GM18517 (cell line): ENCODE results near the gene BIRC2.

Source experiments
- ATAC-seq: cut with Tn5 transposase; IDR thresholded peaks from one replicate; pipeline ENCODE4 v1.9.1; 2021; ENCODE audit warnings: mild to moderate bottlenecking, moderate library complexity; ENCODE audit not compliant: unreplicated experiment

BIRC2 gene

DNA sequence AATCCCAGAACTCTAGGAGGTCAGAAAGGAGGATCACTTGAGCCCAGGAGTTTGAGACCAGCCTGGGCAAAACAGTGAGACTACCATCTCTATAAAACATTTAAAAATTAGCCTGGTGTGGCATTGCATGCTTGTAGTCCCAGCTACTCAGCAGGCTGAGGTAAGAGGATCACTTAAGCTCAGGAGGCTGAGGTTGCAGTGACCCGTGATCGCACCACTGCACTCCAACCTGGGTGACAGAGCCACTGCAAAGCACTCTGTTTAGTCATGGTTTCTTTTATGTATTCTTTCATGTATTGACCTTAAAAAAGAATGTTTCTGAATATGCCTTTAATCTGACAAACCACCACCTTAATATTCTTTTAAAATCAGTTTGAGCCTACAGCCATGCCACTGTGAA lies 52.2 kb downstream of the BIRC2 start:
- ATAC-seq: no peak

GRCh38 chr11:102400603-102401002 lies 53.6 kb downstream of the BIRC2 start:
- no peak for ATAC-seq

- ATAC-seq: no peak
Observed at GRCh38 chr11:102401905-102402304, 54.9 kb downstream of the BIRC2 start.

- no peak for ATAC-seq
Observed at GRCh38 chr11:102402548-102402947, 55.5 kb downstream of the BIRC2 start.

GRCh38 chr11:102405501-102405900 lies 58.5 kb downstream of the BIRC2 start:
- no peak for ATAC-seq

DNA sequence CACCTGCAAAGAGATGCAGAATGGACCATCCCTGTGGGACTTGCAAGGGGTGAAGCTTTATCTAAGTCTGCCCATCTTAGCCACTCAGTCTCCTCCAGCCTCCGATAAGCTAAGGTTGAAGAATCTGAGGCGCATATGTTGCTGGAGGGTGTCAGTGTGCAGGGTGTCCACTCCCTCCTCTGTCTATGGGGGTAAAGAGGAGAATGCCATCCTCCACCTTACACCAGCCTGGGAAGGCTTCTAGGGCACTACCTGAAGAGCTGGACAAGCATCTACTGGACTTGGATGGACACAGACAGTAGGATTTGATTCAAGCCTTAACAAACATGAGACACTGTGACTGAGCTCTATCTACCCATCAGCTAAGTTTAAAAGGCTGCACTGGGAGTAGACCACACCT lies 59.1 kb downstream of the BIRC2 start:
- no peak for ATAC-seq

DNA sequence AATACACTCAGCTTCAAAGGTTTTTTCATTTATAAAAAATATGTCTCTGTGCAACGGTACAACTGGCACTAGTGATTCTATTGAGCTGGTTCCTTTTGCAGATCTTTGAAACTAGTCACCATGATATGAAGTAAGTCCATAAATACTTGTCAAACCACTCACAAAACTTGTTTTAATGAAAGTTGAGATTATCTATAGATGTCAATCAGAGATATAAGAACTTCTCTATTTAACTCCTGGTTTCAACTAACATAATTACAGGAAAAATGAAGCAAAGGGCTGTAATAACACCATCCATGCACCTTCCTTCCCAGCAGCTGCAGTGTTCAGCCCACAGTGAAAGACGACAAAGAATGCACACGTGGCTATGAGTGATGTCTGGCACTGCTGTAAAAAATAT lies 60.9 kb downstream of the BIRC2 start:
- no peak for ATAC-seq

DNA sequence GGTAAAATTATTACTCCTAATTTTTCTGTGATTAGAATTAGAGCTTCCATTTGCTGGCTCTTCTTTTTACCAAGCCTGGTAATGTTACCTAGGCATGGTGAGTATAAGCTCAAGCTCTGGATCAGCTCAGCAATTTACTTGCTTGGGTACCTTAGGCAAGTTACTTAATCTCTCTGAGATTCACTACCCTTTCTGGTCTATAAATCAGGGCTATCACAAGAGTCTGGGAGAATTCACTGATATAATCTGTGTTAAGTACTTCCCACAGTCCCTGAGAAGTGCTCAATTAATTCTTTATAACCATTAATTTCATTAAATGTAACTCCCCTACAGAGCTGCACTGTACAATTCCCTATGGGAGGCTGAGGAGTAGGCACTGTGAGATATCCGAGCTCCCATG lies 61.3 kb downstream of the BIRC2 start:
- no peak for ATAC-seq

- ATAC-seq: no peak
Observed at GRCh38 chr11:102410382-102410784, 63.4 kb downstream of the BIRC2 start.

DNA sequence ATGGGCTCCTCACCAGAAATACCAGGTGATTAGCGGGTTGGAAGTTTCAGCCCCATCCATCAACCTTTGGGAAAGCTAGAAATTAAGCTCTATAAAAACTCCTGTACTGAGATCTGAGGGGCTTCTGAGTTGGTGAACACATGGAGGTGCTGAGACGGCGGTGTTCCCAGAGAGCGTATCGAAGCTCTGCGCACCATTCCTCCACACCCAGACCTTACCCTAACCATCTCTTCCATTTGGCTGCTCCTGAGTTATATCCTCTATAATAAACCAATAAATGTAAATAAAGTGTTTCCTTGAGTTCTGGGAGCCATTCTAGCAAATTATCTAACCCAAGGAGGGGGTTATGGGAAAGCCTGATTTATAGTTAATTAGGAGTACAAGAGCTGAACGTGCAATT lies 64.1 kb downstream of the BIRC2 start:
- no peak for ATAC-seq

DNA sequence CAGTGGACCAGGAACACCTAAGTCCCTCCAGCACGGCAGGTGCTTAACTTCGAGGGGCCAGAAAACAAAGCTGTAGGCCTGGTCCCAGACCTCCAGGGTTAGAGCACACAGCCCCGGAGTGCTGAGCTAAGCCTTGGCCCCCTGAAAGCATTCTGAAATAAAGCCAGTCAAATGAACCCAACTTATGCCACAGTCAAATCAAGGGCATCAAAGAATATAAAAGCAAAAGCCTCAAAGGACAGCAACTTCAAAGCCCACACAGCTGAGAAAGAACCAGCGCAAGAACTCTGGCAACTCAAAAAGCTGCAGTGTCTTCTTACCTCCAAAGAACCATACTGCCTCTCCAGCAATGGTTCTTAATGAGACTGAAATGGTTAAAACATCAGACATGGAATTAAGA lies 66.5 kb downstream of the BIRC2 start:
- no peak for ATAC-seq

DNA sequence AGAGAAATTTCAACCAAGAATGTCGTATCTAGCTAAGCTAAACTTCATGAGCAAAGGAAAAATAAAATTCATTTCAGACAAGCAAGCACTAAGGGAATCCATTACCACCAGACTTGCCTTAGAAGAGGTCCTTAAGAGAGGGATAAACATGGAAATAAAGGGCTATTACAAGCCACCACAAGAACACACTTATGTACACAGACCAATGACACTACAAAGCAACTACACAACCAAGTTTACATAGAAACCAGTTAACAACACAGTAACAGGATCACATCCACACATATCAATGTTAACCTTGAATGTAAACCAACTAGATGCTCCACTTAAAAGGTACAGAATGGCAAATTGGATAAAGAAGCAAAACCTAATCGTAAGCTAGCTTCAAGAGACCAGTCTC lies 67.5 kb downstream of the BIRC2 start:
- ATAC-seq: no peak

GRCh38 chr11:102415304-102415916 lies 68.4 kb downstream of the BIRC2 start:
- ATAC-seq: no peak

DNA sequence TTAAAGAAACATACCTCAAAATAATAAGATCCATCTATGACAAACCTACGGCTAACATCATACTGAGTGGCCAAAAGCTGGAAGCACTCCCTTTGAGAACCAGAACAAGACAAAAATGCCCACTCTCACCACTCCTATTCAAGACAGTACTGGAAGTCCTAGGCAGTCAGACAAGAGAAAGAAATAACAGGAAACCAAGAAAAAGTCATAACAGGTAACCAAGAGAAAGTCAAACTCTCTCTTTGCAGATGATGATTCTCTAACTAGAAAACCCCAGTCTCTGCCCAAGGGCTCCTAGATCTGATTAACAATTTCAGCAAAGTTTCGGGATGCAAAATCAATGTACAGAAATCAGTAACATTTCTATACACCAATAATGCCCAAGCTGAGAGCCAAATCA lies 70.0 kb downstream of the BIRC2 start:
- ATAC-seq: no peak

- ATAC-seq: no peak
Observed at GRCh38 chr11:102419181-102419580, 72.2 kb downstream of the BIRC2 start.

DNA sequence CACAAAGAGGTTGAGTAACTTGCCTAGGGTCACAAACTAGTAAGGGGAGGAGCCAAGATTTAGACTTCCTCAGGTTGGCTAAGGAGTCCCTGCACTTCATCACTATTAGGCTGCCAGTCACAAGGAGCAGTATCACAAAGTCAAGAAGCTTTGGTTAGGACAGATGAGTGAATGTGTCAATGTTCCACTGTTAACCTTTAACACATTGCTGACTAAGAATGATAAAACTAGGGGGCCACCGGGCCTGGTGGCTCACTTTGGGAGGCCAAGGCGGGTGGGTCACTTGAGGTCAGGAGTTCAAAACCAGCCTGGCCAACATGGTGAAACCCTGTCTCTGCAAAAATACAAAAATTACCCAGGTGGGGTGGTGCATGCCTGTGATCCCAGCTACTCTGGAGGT lies 73.5 kb downstream of the BIRC2 start:
- peak; percentile 87 for ATAC-seq

DNA sequence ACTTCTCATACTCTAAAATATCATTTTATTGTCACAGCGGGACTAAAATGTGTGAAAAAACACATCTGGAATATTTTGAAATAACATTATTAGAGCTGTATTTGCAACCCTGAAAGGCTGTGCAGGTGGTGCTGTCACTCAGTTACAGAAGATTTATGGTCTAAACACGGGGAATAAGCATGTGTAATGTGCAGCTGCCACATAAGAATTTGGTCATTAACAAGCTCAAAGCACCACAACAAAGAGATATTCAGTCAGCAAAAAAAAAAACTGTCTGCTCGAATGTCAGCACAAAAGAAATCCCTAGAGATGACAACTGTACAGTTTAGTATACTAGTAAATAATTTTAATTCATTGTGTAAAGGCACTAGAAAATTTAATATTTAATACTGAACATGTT lies 74.2 kb downstream of the BIRC2 start:
- no peak for ATAC-seq

DNA sequence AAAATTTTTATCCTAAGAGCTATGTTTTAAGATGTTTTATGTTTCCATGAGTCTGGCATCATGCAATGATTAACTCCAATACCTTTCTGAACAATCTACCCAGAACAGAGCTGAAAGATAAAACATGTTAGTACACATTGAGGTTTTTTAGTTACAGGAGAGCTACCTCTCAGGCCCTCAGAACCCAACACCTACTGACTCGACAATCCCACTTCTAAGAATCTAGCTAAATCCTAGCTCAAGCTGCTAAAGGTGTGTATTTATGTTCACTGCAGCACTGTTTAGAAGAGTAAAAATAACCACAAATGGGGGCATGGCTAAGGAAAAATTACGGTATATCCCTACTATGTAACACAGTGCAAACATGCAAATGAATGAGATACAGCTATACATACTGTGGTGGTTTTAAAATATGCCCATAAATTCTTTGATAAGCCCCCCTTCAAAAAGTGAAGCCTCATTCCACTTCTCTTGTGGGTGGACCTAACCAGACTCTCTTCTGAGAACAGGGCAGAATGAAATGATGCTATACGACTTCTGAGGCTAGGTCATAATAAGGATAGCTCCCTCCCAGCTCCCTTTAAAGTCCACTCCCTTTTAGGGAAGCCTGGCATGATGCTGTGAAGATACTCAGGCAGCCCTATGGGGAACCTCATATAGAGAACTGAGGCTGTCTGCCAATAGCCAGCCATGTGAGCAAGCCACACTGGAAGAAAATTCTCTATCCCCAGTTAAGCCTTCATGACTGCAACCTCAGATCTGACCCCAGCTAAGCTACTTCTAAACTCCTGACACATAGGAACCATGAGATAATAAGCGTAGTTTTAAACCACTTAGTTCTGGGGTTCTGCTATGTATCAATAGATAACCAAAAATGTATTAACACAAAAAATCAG lies 76.1 kb downstream of the BIRC2 start:
- ATAC-seq: no peak

GRCh38 chr11:102423936-102424335 lies 76.9 kb downstream of the BIRC2 start:
- no peak for ATAC-seq

- ATAC-seq: no peak
Observed at GRCh38 chr11:102426000-102426399, 79.0 kb downstream of the BIRC2 start.

- ATAC-seq: no peak
Observed at GRCh38 chr11:102426570-102426969, 79.6 kb downstream of the BIRC2 start.

GRCh38 chr11:102427068-102427467 lies 80.1 kb downstream of the BIRC2 start:
- ATAC-seq: no peak
